Urinary bladder (tissue), 4 donors: Measurements from ENCODE around the gene COL6A2. TPM values are rescaled to one million over a fixed set of nuclear protein-coding genes. Genes with fewer than 3 reads are reported as not detected.

Experiments
- DNase-seq: peaks from one replicate; pipeline ENCODE4 v3.0.0-alpha.2; 2015; ENCODE audit errors: extremely low spot score
- H3K27ac ChIP-seq: one replicate; pipeline ENCODE4 v1.5.1; 2013; ENCODE audit warnings: low read depth, mild to moderate bottlenecking, moderate library complexity
- H3K36me3 ChIP-seq: one replicate; pipeline ENCODE4 v1.6.1; 2013; ENCODE audit warnings: mild to moderate bottlenecking, moderate library complexity; ENCODE audit not compliant: insufficient read depth
- H3K4me1 ChIP-seq: one replicate; pipeline ENCODE4 v1.6.1; 2013; ENCODE audit warnings: mild to moderate bottlenecking, moderate library complexity; ENCODE audit not compliant: insufficient read depth
- H3K4me3 ChIP-seq: one replicate; pipeline ENCODE4 v1.5.1; 2013; ENCODE audit warnings: low read depth, low read length
- WGBS: extraction: QIAGEN DNeasy Blood & Tissue Kit; methylation state at CpG from one replicate; pipeline ENCODE4 v1.1.7; 2013; 5-methylcytosine and 5-hydroxymethylcytosine counted together
- polyA plus RNA-seq: library from polyadenylated mRNA; stranded (reverse); fragments of 200-250 nt; gene quantifications from one replicate; pipeline ENCODE4 v1.2.3, GENCODE V29; 2013
- total RNA-seq: library from RNA; depleted of rRNA; stranded (reverse); fragments of >200 nt; gene quantifications from one replicate; pipeline ENCODE4 v1.2.3, GENCODE V29; 2014
- donor health status: healthy with polysubstance abuse.
- donor health status: healthy.

COL6A2 gene
- total and polyA plus RNA-seq, 2 donors = 1,109 to 1,471 TPM

DNA sequence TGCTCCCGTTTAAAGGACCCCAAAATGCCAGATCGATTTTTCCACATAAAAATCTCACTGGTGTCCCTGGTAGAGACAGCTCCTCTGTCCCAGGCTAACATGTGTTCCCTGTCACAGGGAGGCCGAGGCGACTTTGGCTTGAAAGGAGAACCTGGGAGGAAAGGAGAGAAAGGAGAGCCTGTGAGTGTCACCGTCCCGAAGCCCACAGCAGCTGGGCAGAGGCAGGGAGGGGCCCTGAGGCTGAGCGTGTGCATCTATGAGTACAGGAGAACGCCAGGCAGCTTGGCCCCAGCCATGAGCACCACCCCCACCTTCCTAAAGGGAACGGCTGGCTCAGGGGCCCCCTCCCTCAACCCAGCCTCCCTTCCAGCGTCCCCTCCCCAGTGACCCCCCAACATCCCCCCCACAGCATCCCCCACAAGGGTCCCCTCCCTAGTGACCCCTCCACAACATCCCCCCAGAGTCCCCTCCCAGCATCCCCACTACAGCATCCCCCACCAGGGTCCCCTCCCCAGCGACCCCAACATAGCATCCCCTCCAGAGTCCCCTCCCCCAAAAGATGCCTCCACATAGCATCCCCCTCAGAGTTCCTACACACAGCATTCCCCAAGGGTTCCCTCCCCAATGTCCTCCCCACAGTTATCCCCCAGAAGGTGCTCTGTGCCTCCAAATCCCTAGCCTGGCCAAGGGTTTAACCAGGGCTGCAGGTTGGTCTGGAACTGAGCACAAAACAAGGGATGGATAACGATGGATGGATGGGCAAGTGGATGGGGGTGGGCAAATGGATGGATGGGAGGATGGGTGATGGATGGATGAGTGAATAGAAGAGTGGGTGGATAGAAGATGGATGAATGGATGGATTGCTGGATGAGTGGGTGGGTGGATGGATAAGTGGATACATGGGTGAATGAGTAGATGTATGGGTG lies 25.1 kb downstream of the COL6A2 start:
- Histone ChIP-seq H3K27ac (no peak overlapping the region), H3K36me3 (peaks cover 3% of the 10 kb centered on the region), H3K4me3 (no peak overlapping the region), H3K4me1 (no peaks in the 10 kb centered on the region)
- no peak for DNase-seq
- 88% methylated on average over 12 of the region's 12 CpGs for WGBS

DNA sequence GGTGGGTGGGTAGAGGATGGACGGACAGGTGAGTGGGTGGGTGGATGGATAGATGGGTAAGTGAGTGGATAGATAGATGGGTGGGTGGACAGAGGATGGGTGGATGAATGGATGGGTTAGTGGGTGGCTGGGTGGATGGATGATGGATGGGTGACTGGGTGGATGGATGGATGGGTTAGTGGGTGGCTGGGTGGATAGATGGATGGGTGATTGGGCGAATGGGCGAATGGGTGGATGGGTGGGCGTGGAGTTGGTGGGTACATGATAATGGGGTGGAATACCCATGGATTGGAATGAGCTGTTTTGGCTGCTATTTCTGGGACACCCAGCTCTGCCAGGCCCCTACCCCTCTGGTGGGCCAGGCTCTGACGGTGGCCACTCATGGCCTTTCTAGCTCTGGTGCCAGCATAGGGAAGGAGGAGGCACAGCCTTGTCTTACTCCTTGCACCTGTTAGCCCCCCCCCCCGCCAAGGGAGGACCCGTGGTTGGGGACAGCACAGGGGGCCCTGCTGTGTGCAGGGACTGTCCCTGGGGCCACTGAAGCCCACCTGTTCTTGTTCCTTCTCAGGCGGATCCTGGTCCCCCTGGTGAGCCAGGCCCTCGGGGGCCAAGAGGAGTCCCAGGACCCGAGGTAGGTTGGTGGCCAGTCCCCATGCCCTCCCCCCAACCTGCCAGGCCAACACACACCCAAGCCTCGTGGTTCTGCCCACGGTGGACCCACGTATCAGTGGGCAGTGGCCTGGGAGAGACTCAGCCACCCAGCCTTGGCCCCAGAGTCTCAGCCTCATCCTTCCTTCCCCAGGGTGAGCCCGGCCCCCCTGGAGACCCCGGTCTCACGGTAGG lies 26.4 kb downstream of the COL6A2 start:
- 90% methylated on average over 16 of the region's 16 CpGs for WGBS
- H3K4me3 ChIP-seq = no peak overlapping the region
- H3K36me3 ChIP-seq = no peaks in the 10 kb centered on the region
- H3K27ac ChIP-seq = no peak overlapping the region
- H3K4me1 ChIP-seq = no peaks in the 10 kb centered on the region
- no peak for DNase-seq

DNA sequence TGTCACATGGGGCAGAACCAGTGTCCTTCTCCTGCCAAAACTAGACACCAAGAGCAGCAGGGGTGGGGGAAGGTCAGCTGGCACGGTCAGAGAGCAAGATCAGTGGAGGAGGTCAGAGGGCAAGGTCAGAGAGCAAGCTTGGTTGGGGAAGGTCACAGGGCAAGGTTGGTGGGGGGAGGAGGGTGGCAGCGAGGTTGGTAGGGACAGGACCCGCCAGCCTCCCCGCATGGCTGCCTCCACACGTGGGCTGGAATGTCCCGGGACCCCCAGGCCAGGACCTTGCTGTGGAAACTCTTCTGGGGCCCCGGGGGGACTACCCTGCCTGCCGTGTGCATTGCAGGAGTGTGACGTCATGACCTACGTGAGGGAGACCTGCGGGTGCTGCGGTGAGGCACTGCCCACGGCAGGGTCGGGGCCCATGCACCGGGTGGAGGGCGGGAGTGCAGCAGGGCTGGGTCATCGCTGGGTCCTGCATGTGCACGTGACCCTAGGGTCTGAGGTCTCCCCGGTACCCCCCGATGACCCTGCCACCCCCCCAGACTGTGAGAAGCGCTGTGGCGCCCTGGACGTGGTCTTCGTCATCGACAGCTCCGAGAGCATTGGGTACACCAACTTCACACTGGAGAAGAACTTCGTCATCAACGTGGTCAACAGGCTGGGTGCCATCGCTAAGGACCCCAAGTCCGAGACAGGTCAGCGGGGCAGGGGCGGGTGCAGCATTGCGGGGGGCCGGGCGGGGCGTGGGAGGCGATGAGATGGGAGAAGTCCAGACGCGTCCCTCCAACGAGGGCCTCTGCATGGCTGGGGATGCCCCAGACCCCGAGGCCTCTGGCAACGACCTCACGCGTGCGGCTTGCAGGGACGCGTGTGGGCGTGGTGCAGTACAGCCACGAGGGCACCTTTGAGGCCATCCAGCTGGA lies 27.3 kb downstream of the COL6A2 start:
- no peak for DNase-seq
- Histone ChIP-seq H3K36me3 (no peaks in the 10 kb centered on the region), H3K4me1 (no peaks in the 10 kb centered on the region), H3K27ac (no peak overlapping the region), H3K4me3 (no peak overlapping the region)
- 78% methylated on average over 49 of the region's 49 CpGs for WGBS

DNA sequence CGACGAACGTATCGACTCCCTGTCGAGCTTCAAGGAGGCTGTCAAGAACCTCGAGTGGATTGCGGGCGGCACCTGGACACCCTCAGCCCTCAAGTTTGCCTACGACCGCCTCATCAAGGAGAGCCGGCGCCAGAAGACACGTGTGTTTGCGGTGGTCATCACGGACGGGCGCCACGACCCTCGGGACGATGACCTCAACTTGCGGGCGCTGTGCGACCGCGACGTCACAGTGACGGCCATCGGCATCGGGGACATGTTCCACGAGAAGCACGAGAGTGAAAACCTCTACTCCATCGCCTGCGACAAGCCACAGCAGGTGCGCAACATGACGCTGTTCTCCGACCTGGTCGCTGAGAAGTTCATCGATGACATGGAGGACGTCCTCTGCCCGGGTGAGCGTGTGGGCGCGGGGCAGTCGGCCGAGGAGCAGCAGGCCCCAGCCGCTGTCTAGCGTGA lies 28.0 kb downstream of the COL6A2 start:
- Histone ChIP-seq H3K4me3 (no peak overlapping the region), H3K4me1 (no peaks in the 10 kb centered on the region), H3K36me3 (no peaks in the 10 kb centered on the region), H3K27ac (no peak overlapping the region)
- DNase-seq = no peak
- WGBS = 84% methylated on average over 47 of the region's 47 CpGs

DNA sequence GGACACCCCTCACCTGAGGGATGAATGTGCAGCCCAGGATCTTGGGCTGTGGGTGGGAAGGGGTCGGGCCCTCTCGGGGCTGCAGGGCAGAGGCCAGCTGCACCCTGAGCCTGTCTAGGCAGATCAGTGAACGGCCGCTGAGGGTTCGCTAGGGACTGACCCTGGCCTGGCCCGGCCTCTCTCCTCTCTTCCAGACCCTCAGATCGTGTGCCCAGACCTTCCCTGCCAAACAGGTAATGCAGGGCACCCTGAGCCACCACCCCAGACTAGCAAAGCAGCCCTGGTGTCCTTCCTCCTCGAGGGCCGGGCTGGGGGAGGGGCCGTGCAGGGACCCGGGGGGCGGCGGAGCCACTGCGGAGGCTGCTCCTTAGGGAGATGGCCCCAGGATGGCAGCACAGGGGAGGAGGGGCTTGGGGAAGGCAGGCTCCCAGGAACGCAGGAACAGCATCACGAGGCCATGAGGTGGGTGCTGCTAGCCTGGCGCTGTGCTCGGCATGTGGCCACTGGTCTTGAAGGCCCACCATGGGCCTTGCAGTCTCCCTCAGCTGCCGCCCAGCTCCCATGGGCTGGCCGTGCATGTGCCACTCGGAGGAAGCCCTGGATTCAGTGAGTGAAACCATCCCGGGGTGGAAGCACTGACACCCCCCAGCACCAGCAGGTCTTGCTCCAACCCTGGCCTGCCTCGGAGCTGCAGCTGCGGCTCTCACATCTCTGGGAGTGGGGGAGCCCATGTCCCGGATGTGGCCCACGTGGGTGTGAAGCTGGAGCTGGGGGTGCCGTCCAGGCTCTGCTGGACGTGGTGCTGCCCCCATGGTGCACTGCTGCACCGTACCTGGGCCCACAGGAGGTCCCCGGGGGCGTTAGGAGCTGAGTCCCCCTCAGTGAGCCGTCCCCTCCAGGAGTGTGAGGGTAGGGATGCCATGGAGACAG lies 28.7 kb downstream of the COL6A2 start:
- no peak for DNase-seq
- WGBS = 69% methylated on average over 32 of the region's 32 CpGs

DNA sequence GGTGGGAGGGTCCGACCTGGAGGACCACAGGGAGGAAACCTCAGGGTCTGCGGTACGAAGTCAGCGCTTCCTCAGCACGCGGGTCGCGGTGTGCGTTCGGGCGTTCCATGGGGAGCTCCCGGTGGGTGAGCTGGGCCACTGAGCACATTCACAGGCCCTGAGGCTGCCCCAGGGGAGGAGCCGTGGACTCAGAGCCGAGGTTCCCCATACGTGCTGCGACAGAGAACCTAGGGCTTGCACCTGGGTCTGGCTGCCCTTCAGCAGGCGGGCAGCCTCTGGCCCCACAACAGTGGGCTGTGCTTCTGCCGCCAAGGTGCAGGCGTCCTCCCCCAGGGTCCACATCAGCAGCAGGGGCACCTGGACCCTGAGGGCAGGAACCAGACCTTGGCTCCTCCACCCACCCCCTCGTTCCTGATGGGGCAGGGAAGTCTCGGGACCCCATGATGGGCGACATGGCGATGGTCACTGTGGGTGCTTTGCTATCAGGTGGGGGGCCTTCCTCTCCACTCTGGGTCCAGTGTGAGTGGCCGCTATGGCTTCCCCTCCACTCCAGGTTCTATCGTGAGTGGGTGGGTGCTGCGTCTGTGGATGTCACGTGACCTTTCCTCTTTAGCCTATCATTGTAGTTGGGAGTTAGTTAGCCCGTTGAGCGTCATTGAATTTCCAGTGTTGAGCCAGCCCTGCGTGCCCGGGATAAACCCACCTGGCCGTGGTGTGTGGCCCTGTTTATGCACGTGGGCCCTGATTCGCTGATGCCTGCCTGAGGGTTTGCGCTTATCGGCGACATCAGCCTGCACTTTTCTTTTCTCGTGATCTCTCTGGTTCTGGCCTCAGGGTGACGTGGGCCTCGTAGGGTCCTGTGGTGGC lies 29.6 kb downstream of the COL6A2 start:
- 76% methylated on average over 40 of the region's 40 CpGs for WGBS
- Histone ChIP-seq H3K4me1 (no peaks in the 10 kb centered on the region), H3K36me3 (no peaks in the 10 kb centered on the region), H3K27ac (no peak overlapping the region), H3K4me3 (no peak overlapping the region)
- DNase-seq = no peak

More for the DNA sequence above, 28.7 kb downstream of the COL6A2 start:
- no peaks in the 10 kb centered on the region for H3K4me1 ChIP-seq
- no peak overlapping the region for H3K4me3 ChIP-seq
- no peak overlapping the region for H3K27ac ChIP-seq
- H3K36me3 ChIP-seq = no peaks in the 10 kb centered on the region

DNA sequence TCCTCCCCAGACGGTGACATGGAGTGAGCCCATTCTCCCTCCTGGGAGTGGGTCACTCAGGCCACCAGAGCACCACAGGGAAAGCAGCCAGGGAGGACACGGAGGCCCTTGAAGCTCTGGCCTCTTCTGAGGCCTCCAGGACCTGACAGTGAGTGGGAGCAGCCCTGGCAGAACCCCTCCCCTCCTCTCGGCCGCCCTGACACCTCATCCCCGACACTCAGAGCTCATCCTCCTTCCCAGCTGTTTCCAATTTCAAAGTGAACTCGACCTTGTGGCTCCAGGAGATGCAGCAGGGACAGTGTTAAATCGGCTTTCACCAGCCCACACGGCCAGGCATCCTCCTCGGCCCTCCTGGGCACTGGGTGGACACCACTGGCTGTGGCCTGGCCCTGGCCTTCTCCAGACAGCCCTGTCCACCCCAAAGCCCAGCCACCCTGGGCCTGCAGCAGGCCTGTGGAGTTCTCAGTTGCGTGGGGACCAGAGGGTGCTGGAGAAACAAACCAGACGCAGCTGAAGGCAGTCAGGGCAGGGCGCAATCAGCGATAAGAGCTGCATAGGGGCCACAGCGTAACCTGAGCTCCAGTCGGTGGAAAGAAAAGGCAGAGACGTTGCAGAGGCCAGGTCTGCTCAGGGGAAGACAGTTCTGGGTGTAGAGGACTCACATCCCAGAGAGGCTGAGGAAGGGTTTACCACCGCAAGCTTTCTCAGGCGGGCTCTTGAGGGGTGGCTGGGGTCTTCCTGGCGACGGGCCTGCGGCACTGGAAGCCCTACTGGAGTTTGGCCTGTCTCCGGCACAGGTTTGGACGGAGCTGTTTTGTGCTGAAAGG lies 30.4 kb downstream of the COL6A2 start:
- DNase-seq = no peak
- no peaks in the 10 kb centered on the region for H3K4me1 ChIP-seq
- 49% methylated on average over 23 of the region's 23 CpGs for WGBS
- H3K27ac ChIP-seq = no peak overlapping the region
- no peaks in the 10 kb centered on the region for H3K36me3 ChIP-seq
- H3K4me3 ChIP-seq = no peak overlapping the region

DNA sequence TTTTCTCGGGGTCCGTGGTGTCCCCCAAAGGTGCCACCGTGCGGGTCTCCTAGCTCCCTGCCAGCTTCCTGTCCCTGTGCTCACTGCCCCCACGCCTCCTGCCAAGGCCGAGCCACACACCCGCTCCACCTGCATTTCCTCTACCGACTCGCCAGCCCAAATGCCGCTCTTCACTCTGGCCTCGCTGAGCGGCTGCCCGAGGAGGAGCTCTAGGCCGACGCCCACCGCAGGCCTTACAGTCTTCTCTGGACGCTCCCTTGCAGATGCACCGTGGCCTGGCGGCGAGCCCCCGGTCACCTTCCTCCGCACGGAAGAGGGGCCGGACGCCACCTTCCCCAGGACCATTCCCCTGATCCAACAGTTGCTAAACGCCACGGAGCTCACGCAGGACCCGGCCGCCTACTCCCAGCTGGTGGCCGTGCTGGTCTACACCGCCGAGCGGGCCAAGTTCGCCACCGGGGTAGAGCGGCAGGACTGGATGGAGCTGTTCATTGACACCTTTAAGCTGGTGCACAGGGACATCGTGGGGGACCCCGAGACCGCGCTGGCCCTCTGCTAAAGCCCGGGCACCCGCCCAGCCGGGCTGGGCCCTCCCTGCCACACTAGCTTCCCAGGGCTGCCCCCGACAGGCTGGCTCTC lies 31.1 kb downstream of the COL6A2 start:
- H3K4me3 ChIP-seq = no peak overlapping the region
- no peaks in the 10 kb centered on the region for H3K36me3 ChIP-seq
- H3K27ac ChIP-seq = no peak overlapping the region
- no peak for DNase-seq
- 70% methylated on average over 45 of the region's 45 CpGs for WGBS
- no peaks in the 10 kb centered on the region for H3K4me1 ChIP-seq

DNA sequence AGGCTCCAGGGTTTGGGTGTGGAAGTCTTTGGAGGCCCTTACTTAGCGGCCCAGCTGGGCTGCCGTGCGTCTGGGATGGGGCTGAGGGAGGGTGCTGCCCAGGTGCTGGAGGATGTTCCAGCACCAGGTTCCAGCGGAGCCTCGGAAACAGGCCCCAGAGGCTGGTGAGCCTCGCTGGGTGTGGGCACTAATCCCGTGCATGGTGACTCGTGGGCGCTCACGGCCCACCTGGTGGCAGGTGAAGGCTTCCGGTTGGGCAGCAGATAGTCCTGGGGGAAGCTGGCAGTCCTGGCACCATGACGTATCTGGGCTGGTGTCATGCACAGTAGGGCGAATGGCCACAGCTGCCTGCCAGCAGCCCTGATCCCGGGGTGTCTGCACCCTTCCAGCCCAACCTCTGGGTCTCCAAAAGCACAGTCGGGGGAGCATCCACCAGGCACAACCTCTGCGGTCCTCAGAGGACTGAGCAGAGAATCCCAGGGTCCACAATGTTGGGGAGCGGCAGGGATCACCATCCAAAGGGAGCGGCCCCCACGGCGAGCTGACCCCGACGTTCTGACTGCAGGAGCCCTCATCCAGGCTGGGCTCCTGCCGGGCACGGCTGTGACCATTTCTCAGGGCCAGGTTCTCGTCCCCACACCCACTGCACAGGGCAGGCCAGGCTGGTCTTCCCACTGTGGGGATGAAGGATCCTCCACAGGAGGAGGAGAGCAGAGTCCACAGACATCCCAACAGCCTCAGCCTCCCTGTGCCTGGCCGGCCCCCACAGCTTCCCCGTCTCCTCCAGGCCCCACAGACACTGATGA lies 32.1 kb downstream of the COL6A2 start:
- H3K4me1 ChIP-seq = no peaks in the 10 kb centered on the region
- H3K4me3 ChIP-seq = no peak overlapping the region
- H3K27ac ChIP-seq = no peak overlapping the region
- H3K36me3 ChIP-seq = no peaks in the 10 kb centered on the region
- DNase-seq = no peak
- WGBS = 77% methylated on average over 27 of the region's 27 CpGs
